ENCODE measurements around the gene TSPEAR. TPM values are rescaled to one million over a fixed set of nuclear protein-coding genes. Genes with fewer than 3 reads are reported as not detected.

Gene TSPEAR
- total and polyA plus RNA-seq, 7 experiments from 2014 or later, result 0.07 TPM; not detected in 6

GRCh38 chr21:44729336-44730027 is 18.1 kb upstream of the TSPEAR start:
- H3K27ac ChIP-seq (ENCODE audit: low read depth, low read length), result no peak overlapping the region
- ChIA-PET CTCF (no interaction called here), POLR2A (no interaction called here)
- Mint-ChIP-seq H3K4me1 (peaks cover 0 to 3% (median 0%) of the 10 kb centered on the region in 7 donors), H3K27me3 (peaks cover 4 to 32% (median 12%) of the 10 kb centered on the region in 5 donors), H3K4me3 (no peak overlapping the region), H3K9me3 (no peaks in the 10 kb centered on the region), H3K36me3 (no peaks in the 10 kb centered on the region), H3K27ac (no peak overlapping the region)
- H3K36me3 ChIP-seq (ENCODE audit: control insufficient read depth in 2 of 3, insufficient read depth in 3 of 3, low read length in 3 of 3), result no peaks in the 10 kb centered on the region
- intact Hi-C loops (cut with micrococcal nuclease), result no loop called here
- no peaks in the 10 kb centered on the region for H3K9me3 ChIP-seq (ENCODE audit: control insufficient read depth in 2 of 3, low read length in 3 of 3)
- DNase-seq (no peak), ATAC-seq (no peak)
- no peaks in the 10 kb centered on the region for H3K27me3 ChIP-seq (ENCODE audit: control insufficient read depth in 2 of 2, insufficient read depth in 2 of 2, low read length in 2 of 2)
- H3K4me3 ChIP-seq (ENCODE audit: low read length), result no peak overlapping the region
- no peaks in the 10 kb centered on the region for H3K4me1 ChIP-seq (ENCODE audit: control insufficient read depth in 2 of 2, insufficient read depth in 2 of 2, low read length in 2 of 2)

- Mint-ChIP-seq H3K4me1 (peaks cover 0 to 5% (median 4%) of the 10 kb centered on the region in 7 donors), H3K9me3 (no peaks in the 10 kb centered on the region), H3K27ac (no peak overlapping the region), H3K4me3 (no peak overlapping the region), H3K27me3 (peaks cover 4 to 37% (median 12%) of the 10 kb centered on the region in 5 donors), H3K36me3 (no peaks in the 10 kb centered on the region)
- ATAC-seq (no peak), DNase-seq (no peak)
- CTCF ChIA-PET, result interaction anchor here (1.0 kb wide), 1 partner anchor 184 kb away, joined by 3 read pairs; no protein-coding TSS in a partner anchor
- POLR2A ChIA-PET, result no interaction called here
- intact Hi-C loops (cut with micrococcal nuclease), result no loop called here
- Histone ChIP-seq H3K36me3 (ENCODE audit: control insufficient read depth in 2 of 3, insufficient read depth in 3 of 3, low read length in 3 of 3) (no peaks in the 10 kb centered on the region), H3K4me1 (ENCODE audit: control insufficient read depth in 2 of 2, insufficient read depth in 2 of 2, low read length in 2 of 2) (peaks cover 0 to 6% of the 10 kb centered on the region in 2 donors), H3K4me3 (ENCODE audit: low read length) (no peak overlapping the region), H3K27me3 (ENCODE audit: control insufficient read depth in 2 of 2, insufficient read depth in 2 of 2, low read length in 2 of 2) (no peaks in the 10 kb centered on the region), H3K27ac (ENCODE audit: low read depth, low read length) (no peak overlapping the region), H3K9me3 (ENCODE audit: control insufficient read depth in 2 of 3, low read length in 3 of 3) (no peaks in the 10 kb centered on the region)
Measured at GRCh38 chr21:44728716-44729115, 17.3 kb upstream of the TSPEAR start.

DNA sequence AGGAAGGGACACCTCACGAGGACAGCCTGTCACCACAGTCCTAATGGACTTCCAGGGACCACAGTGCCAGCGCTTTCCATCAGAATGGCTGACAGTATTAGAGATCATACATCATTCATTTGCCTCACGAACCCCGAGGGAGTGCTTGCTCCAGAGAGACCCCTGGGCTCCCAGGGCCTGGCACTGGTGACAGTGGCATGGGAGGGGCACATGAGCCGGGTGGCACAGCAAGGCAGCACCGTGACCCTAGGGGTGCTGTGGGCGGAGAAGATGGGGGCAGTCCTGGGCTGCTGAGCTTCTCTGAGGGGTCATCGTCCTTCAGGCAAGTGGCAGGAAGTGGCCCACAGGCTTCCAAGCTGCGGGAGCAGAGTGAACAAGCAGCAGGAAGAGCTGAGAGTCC is 16.4 kb upstream of the TSPEAR start:
- Histone ChIP-seq H3K27me3 (ENCODE audit: control insufficient read depth in 2 of 2, insufficient read depth in 2 of 2, low read length in 2 of 2) (peaks cover 0 to 2% of the 10 kb centered on the region in 2 donors), H3K36me3 (ENCODE audit: control insufficient read depth in 2 of 3, insufficient read depth in 3 of 3, low read length in 3 of 3) (no peaks in the 10 kb centered on the region), H3K27ac (ENCODE audit: low read depth, low read length) (no peak overlapping the region), H3K9me3 (ENCODE audit: control insufficient read depth in 2 of 3, low read length in 3 of 3) (no peaks in the 10 kb centered on the region), H3K4me3 (ENCODE audit: low read length) (no peak overlapping the region), H3K4me1 (ENCODE audit: control insufficient read depth in 2 of 2, insufficient read depth in 2 of 2, low read length in 2 of 2) (peaks cover 7 to 14% of the 10 kb centered on the region in 2 donors)
- peaks cover 2 to 12% (median 10%) of the 10 kb centered on the region in 7 donors for H3K4me1 Mint-ChIP-seq
- peak overlapping the region in 1 of 9 donors; percentile 22 for H3K27ac Mint-ChIP-seq
- H3K4me3 Mint-ChIP-seq, result peak overlapping the region in 1 of 10 donors; percentile 32
- intact Hi-C loops (cut with micrococcal nuclease), result no loop called here
- peaks cover 7 to 41% (median 18%) of the 10 kb centered on the region in 5 donors for H3K27me3 Mint-ChIP-seq
- DNase-seq, result no peak
- no peaks in the 10 kb centered on the region for H3K9me3 Mint-ChIP-seq
- ATAC-seq, result no peak
- peaks cover 0 to 3% (median 0%) of the 10 kb centered on the region in 5 donors for H3K36me3 Mint-ChIP-seq
- ChIA-PET CTCF (interaction anchor here (1.0 to 2.0 kb wide), 2 partner anchors 73 to 183 kb away, joined by 3 to 4 read pairs; partner anchors contain the start of gene UBE2G2), POLR2A (no interaction called here)

DNA sequence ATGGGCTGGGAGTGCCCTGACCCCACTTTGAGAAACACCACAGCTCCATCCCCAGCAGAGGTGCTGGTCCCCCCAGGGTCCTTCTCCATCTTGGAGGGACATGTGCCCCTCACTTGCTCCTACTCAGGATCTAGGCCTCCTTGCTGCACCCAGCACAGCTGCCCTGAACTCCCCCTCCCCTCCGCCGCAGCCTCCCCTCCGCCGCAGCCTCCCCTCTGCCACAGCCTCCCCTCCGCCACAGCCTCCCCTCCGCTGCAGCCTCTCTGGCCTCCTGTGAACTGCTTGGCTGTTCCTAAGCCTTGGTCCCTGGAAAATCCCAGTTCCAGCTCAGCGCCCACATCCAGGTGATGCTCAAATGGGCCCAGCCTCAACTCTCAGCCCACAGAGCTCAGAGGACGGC is 15.9 kb upstream of the TSPEAR start:
- Mint-ChIP-seq H3K9me3 (no peaks in the 10 kb centered on the region), H3K4me3 (no peak overlapping the region), H3K36me3 (peaks cover 0 to 6% (median 0%) of the 10 kb centered on the region in 5 donors), H3K27me3 (peaks cover 9 to 45% (median 22%) of the 10 kb centered on the region in 5 donors), H3K27ac (no peak overlapping the region), H3K4me1 (peaks cover 4 to 15% (median 13%) of the 10 kb centered on the region in 7 donors)
- ChIA-PET CTCF (interaction anchor here (2.0 kb wide), 1 partner anchor 74 kb away, joined by 4 read pairs; the partner anchor contains the start of gene UBE2G2), POLR2A (no interaction called here)
- H3K9me3 ChIP-seq (ENCODE audit: control insufficient read depth in 2 of 3, low read length in 3 of 3), result no peaks in the 10 kb centered on the region
- H3K36me3 ChIP-seq (ENCODE audit: control insufficient read depth in 2 of 3, insufficient read depth in 3 of 3, low read length in 3 of 3), result no peaks in the 10 kb centered on the region
- intact Hi-C loops (cut with micrococcal nuclease), result no loop called here
- H3K27ac ChIP-seq (ENCODE audit: low read depth, low read length), result no peak overlapping the region
- peaks cover 10 to 16% of the 10 kb centered on the region in 2 donors for H3K4me1 ChIP-seq (ENCODE audit: control insufficient read depth in 2 of 2, insufficient read depth in 2 of 2, low read length in 2 of 2)
- H3K4me3 ChIP-seq (ENCODE audit: low read length), result no peak overlapping the region
- DNase-seq (no peak), ATAC-seq (no peak)
- H3K27me3 ChIP-seq (ENCODE audit: control insufficient read depth in 2 of 2, insufficient read depth in 2 of 2, low read length in 2 of 2), result peaks cover 0 to 5% of the 10 kb centered on the region in 2 donors

- CTCF ChIA-PET, result interaction anchor here (2.0 kb wide), 1 partner anchor 74 kb away, joined by 4 read pairs; the partner anchor contains the start of gene UBE2G2
- no peak for DNase-seq
Measured at GRCh38 chr21:44726826-44727225, 15.5 kb upstream of the TSPEAR start.

DNA sequence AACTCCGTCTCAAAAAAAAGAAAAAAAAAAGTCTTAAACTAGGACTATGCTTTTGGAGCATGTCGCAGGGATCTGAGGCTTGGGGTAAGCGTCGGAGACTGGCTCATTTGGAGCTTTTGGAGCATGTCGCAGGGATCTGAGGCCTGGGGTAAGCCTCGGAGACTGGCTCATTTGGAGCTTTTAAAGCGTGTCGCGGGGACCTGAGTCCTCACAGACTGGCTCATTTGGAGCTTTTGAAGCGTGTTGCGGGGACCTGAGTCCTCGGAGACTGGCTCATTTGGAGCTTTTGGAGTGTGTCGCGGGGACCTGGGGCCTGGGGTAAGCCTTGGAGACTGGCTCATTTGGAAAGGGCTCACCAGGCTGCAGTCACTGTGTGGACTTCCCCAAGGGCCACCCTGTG is 13.6 kb upstream of the TSPEAR start:
- no peaks in the 10 kb centered on the region for H3K9me3 ChIP-seq (ENCODE audit: control insufficient read depth in 2 of 3, low read length in 3 of 3)
- DNase-seq (no peak), ATAC-seq (no peak)
- ChIA-PET CTCF (no interaction called here), POLR2A (interaction anchor here (0.7 kb wide), 1 partner anchor 14 kb away, joined by 4 read pairs; the partner anchor contains the start of gene TSPEAR)
- H3K4me3 Mint-ChIP-seq, result no peak overlapping the region
- H3K9me3 Mint-ChIP-seq, result peaks cover 0 to 1% (median 0%) of the 10 kb centered on the region in 11 donors
- peaks cover 0 to 5% of the 10 kb centered on the region in 2 donors for H3K27me3 ChIP-seq (ENCODE audit: control insufficient read depth in 2 of 2, insufficient read depth in 2 of 2, low read length in 2 of 2)
- intact Hi-C loops (cut with micrococcal nuclease), result loop anchor here in 1 of 2 donors (2.0 kb wide), 1 partner anchor 16 kb away; no protein-coding TSS in a partner anchor
- H3K36me3 ChIP-seq (ENCODE audit: control insufficient read depth in 2 of 3, insufficient read depth in 3 of 3, low read length in 3 of 3), result no peaks in the 10 kb centered on the region
- H3K4me1 Mint-ChIP-seq, result peaks cover 3 to 15% (median 13%) of the 10 kb centered on the region in 7 donors
- no peak overlapping the region for H3K27ac Mint-ChIP-seq
- H3K27me3 Mint-ChIP-seq, result peaks cover 9 to 56% (median 28%) of the 10 kb centered on the region in 5 donors
- peaks cover 0 to 6% (median 0%) of the 10 kb centered on the region in 5 donors for H3K36me3 Mint-ChIP-seq
- no peak overlapping the region for H3K27ac ChIP-seq (ENCODE audit: low read depth, low read length)
- peaks cover 10 to 16% of the 10 kb centered on the region in 2 donors for H3K4me1 ChIP-seq (ENCODE audit: control insufficient read depth in 2 of 2, insufficient read depth in 2 of 2, low read length in 2 of 2)
- no peak overlapping the region for H3K4me3 ChIP-seq (ENCODE audit: low read length)

More at GRCh38 chr21:44726826-44727225, 15.5 kb upstream of the TSPEAR start:
- Histone ChIP-seq H3K27ac (ENCODE audit: low read depth, low read length) (no peak overlapping the region), H3K27me3 (ENCODE audit: control insufficient read depth in 2 of 2, insufficient read depth in 2 of 2, low read length in 2 of 2) (peaks cover 0 to 5% of the 10 kb centered on the region in 2 donors), H3K9me3 (ENCODE audit: control insufficient read depth in 2 of 3, low read length in 3 of 3) (no peaks in the 10 kb centered on the region), H3K4me3 (ENCODE audit: low read length) (no peak overlapping the region), H3K4me1 (ENCODE audit: control insufficient read depth in 2 of 2, insufficient read depth in 2 of 2, low read length in 2 of 2) (peaks cover 10 to 16% of the 10 kb centered on the region in 2 donors), H3K36me3 (ENCODE audit: control insufficient read depth in 2 of 3, insufficient read depth in 3 of 3, low read length in 3 of 3) (no peaks in the 10 kb centered on the region)
- POLR2A ChIA-PET, result no interaction called here
- Mint-ChIP-seq H3K36me3 (peaks cover 0 to 6% (median 0%) of the 10 kb centered on the region in 5 donors), H3K4me1 (peaks cover 3 to 15% (median 13%) of the 10 kb centered on the region in 7 donors), H3K27me3 (peaks cover 9 to 49% (median 22%) of the 10 kb centered on the region in 5 donors), H3K4me3 (no peak overlapping the region), H3K27ac (no peak overlapping the region), H3K9me3 (no peaks in the 10 kb centered on the region)
- intact Hi-C loops (cut with micrococcal nuclease), result no loop called here
- no peak for ATAC-seq
